Central memory CD4-positive, alpha-beta T cell (primary cell): ENCODE data around the gene NME8.
"Not testable (repeated sequence)": the region's sequence is repeated elsewhere in the genome, so short reads cannot be mapped to it uniquely, and the experiment has no call there.

Experiments used
- DNase-seq: peaks from one replicate; pipeline ENCODE4 v3.0.0; 2022
- total RNA-seq, 3 experiments: gene quantifications; one replicate each; lab custom pipeline; 2026; lab: John Stamatoyannopoulos, UW

NME8 gene, protein sequence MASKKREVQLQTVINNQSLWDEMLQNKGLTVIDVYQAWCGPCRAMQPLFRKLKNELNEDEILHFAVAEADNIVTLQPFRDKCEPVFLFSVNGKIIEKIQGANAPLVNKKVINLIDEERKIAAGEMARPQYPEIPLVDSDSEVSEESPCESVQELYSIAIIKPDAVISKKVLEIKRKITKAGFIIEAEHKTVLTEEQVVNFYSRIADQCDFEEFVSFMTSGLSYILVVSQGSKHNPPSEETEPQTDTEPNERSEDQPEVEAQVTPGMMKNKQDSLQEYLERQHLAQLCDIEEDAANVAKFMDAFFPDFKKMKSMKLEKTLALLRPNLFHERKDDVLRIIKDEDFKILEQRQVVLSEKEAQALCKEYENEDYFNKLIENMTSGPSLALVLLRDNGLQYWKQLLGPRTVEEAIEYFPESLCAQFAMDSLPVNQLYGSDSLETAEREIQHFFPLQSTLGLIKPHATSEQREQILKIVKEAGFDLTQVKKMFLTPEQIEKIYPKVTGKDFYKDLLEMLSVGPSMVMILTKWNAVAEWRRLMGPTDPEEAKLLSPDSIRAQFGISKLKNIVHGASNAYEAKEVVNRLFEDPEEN
- total RNA-seq, result 0 reads per million in 3 experiments

DNA sequence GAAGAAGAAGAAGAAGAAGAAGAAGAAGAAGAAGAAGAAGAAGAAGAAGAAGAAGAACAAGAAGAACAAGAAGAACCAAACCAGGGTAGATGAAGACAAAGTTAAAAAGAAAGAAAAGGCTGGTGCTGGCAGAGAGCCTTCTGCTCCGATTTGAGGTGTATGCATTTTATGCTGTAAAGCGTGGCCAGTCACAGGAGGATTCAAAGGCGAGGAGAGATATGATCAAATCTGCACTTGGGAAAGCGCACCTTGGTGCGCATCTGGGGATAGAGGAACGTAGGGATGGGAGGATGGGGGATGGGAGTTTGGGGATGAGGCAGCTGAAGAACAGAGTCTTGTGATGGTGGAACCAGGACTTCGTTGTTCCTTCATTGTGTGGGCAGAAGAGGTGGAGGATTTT lies at the start of gene NME8:
Gene NME8 (plus strand): TSS at position 301 of the 400 bp plus-strand sequence. CDS start 1,670 bp downstream, outside the sequence.
- DNase-seq, result no peak

GRCh38 chr7:37806152-37806551 lies 42.2 kb upstream of the NME8 start:
- no peak for DNase-seq

DNA sequence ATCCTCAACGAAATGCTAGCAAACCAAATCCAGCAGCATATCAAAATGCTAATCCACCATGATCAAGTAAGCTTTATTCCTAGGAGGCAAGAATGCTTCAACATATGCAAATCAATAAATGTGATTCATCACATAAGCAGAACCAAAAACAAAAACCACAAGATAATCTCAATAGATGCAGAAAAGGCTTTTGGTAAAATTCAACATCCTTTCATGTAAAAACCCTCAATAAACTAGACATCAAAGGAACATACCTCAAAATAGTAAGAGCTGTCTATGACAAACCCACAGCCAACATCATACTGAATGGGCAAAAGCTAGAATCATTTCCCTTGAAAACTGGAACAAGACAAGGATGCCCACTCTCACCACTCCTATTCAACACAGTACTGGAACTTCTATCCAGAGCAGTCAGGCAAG lies 36.2 kb upstream of the NME8 start:
- DNase-seq, result not testable (repeated sequence)

DNA sequence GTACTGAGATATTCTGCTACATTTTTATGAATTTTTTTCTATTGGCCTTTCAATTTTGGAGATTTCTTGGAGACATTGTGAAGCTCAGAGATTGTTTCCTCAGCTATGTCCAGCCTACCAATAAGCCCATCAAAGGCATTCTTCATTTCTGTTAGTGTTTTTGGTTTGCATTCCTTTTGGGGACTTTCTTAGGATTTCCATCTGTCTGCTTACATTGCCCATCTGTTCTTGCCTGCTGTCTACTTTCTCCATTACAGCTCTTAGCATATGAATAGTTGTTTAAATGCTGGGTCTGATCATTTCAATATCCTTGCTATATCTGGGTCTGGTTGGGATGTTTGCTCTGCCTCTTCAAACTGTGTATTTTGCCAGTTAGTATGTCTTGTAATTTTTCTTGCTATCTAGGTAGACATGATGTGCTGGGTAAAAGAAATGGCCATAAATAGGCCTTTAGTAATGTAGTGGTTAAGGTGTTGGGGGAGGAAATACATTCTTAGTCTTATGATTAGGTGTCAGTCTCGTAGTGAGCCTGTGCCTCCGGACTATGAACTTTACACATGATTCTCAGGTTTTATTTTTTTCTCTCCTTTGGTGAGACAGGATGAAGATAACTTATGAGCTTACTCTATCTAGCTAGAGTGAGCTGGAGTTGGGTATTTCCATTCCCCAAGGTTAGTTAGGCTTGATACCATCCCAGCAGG lies 32.6 kb upstream of the NME8 start:
- DNase-seq, result no peak

- no peak for DNase-seq
Observed at GRCh38 chr7:37816922-37817590, 31.3 kb upstream of the NME8 start.

GRCh38 chr7:37817591-37817960 lies 30.8 kb upstream of the NME8 start:
- no peak for DNase-seq

- DNase-seq, result no peak
Observed at GRCh38 chr7:37817996-37818720, 30.2 kb upstream of the NME8 start.

- DNase-seq, result no peak
Observed at GRCh38 chr7:37820708-37821468, 27.5 kb upstream of the NME8 start.

- no peak for DNase-seq
Observed at GRCh38 chr7:37822946-37823345, 25.5 kb upstream of the NME8 start.

- no peak for DNase-seq
Observed at GRCh38 chr7:37823557-37823956, 24.8 kb upstream of the NME8 start.

DNA sequence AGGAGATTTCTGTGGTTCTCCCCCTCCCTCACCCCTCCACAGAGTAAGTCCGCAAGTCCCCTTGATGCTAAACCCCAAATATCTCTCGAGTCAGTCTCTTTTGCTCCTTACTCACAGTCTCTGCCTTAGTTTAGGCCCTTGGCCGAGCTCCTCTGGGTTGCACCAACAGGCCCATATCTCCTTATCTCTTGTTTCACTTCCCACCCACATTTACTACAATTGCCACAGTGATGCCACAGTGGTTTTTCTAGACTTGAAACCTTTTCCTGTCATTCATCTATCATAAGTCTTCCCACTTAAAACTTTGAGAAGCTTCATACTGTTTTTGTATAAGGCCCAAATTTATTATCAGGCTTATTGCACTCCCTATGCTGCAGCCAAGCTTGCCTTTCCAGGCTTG lies 23.4 kb upstream of the NME8 start:
- no peak for DNase-seq

DNA sequence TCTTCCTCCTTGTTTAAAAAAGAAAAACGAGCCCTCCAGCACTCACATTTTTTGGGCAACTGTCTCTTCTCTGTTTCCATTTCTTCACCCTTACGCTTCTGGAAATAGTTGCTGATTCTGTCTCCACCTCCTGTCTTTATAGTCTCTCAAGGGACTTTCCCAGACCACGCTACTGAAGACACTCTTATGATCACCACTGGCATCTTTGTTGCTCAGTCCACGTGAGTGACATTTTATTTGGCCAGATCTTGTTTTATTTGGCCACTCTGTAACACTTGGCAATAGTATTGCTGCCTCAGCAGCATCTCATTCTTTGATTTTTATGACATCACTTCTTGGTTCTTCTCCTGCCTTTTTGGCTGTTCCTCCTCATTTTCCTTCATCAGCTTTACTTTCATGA lies 21.6 kb upstream of the NME8 start:
- DNase-seq, result no peak

DNA sequence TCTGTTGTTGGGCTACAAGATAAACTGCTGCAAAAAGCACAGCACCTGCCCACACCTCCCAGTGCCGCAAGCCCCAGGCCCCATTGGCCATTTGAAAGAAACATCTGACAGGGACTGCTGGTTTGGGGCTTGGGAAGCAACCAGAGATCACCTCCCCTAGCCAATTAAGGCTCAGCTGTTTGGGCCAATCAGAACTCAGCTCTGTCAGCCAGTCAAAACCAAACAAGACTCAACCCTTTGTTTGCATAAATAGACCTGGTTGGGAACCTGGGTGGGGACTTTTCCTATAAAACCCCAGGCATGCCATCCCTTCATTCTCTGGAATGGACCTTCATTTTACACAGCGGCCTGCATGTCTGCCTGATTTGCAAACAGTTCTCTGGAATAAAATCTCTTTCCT lies 17.2 kb upstream of the NME8 start:
- DNase-seq, result no peak

DNA sequence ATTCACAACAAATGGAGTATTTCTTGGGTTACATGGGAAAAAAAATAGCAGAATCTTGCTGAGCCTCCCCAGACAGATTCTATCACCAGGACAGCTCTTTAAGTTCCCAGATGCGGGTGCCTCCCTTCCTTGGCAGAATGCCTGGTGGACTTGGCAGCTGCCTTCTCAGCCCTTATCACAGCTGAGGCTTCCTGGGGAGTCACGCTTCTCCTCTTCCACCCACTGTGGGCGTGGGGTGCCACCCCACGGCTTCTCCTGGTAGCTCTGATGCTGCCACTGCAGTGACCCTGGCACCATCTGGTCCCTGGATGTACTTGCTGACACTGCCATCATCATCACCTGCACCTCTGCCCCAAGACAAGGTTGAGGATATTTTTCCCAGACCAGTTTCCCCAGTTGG lies 16.2 kb upstream of the NME8 start:
- no peak for DNase-seq

DNA sequence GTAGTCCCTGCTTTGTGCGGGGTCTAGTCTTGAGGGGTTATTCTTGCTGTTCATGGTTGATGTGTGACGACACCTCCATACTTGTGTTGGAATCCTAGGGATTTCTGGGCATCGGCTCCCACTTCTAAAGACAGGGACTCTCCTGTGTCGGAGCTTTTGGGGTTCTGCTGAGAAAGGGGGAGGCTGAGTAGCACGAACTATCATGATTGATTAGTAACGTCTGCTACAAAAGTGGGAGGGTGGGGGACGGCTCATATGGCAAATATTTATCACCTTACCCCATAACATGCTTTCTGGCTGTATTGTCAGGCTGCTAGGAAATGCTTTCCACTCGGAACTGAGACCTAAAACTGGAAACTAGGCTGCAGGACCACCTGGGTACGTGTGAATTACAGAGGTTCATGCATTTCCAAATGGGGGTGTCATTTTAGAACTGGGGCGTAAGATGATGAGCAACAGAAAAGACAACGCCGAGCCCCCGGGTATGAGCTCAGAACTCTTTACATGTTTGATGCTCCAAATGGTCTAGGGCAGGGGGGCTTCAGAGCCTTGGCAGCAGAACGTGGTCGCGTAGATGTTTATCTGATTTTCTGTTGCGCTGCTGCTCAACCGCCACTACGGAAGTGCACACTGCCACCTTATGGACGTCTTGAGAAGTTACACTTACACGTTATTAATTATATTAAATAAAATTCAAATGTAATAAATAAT lies 15.1 kb upstream of the NME8 start:
- peak; percentile 12 for DNase-seq

DNA sequence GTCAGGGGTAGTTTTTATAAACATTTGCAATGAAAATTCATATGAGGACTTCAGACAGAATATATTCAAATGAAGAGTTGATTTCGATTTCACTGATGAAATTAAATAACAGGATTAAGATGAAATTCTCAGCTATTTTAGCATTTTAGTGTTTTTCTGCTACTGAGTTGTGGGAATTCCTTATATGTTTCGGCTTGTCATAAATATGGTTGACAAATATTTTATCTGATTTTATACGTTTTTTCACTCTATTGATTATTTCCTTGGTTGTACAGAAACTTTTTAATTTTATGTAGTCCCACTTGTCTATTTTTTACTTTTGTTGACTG lies 14.6 kb upstream of the NME8 start:
- no peak for DNase-seq

DNA sequence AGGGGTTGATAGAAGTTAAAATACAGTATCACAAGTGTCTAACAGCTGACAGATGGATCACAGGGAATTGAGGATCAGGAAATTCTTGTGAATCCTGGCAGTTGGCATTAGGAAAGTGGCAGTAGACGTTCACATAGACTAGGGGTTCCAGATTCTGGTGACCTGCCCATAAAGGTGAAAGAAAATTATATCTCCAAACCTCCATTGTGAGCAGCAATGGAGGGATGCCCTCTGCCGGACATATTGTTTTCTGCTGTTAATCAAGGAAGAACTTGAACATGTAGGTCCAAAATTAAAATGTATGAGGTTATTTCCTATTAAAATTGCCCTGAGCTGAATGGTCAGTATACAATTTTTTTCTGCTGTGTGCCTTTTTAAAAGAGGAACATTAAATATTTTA lies 5.1 kb downstream of the NME8 start:
- no peak for DNase-seq

GRCh38 chr7:37882086-37882485 lies 33.7 kb downstream of the NME8 start:
- DNase-seq, result no peak

DNA sequence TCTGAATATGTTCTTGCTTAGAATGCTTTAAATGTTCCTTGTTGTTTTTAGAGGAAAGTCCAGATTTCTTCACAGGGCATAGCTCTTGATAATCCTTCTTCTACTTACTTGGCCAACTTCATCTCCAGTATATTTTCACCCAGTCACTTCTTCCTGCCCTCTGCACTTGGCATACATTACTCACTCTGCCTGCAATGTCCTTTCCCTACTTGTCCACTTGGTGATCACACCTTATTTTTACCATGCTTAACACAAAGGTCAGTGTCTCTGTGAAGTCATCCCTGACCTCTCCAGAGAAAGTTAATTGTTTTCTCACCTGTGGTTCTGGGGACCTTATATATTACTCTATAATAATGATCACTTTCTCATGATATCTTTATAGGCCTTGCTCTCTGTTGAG lies 45.0 kb downstream of the NME8 start:
- DNase-seq, result no peak

GRCh38 chr7:37894671-37895070 lies 46.3 kb downstream of the NME8 start:
- no peak for DNase-seq

DNA sequence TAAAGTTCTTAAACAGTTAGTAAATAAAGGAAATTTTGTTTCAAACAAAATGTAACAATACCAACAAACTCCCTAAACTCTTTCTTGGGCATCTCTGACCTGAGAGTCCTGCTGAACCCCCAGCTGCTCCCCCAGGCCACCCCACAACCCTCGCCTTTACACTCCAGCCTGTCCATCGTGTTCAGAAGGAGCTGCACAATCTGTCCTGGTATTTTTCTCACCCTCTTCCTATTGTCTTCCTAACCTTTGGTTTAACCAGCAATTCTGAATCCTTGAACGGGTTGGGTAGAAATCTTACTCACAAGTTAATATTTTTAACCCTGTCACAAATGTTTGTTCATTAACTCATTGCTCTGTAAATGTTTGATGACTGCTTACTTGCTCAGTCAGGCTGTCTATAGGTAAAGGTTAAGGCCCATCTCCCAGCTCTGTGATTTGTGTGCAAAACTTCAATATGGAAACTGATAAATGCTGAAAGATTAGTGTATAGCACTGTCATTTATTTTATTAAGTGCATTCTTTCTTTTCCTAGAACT lies 51.4 kb downstream of the NME8 start:
- no peak for DNase-seq
